ENCODE data around the gene PEX11B.

PEX11B gene

GRCh38 chr1:145918144-145918991 lies at the start of gene PEX11B:
PEX11B (minus strand) TSS chr1:145918717; CDS start chr1:145918688, 29 bp downstream.
- H3K9ac ChIP-seq (ENCODE audit: low read length), result peak within 1 kb of the TSS; percentile 96
- H3K9me3 ChIP-seq (ENCODE audit: control insufficient read depth, low read length), result no peaks in the 10 kb centered on the region
- no peaks in the 10 kb centered on the region for H3K36me3 ChIP-seq (ENCODE audit: control insufficient read depth, insufficient read depth, low read length)
- no peaks in the 10 kb centered on the region for H3K27me3 ChIP-seq (ENCODE audit: control insufficient read depth, insufficient read depth, low read length)
- H3K4me3 ChIP-seq (ENCODE audit: low read length), result peak within 1 kb of the TSS; percentile 99
- peaks cover 12% of the 10 kb centered on the region for H3K4me1 ChIP-seq (ENCODE audit: control insufficient read depth, insufficient read depth, low read length)

GRCh38 chr1:145967288-145967687 lies 48.8 kb upstream of the PEX11B start:
- Histone ChIP-seq H3K27me3 (ENCODE audit: control insufficient read depth, insufficient read depth, low read length) (peaks cover under 1% of the 10 kb centered on the region), H3K36me3 (ENCODE audit: control insufficient read depth, insufficient read depth, low read length) (no peaks in the 10 kb centered on the region), H3K4me1 (ENCODE audit: control insufficient read depth, insufficient read depth, low read length) (peaks cover 23% of the 10 kb centered on the region)

GRCh38 chr1:145965119-145965744 lies 46.7 kb upstream of the PEX11B start:
- Histone ChIP-seq H3K9me3 (ENCODE audit: control insufficient read depth, low read length) (no peaks in the 10 kb centered on the region), H3K4me3 (ENCODE audit: low read length) (peak overlapping the region; percentile 15), H3K9ac (ENCODE audit: low read length) (peak overlapping the region; percentile 76), H3K4me1 (ENCODE audit: control insufficient read depth, insufficient read depth, low read length) (peaks cover 41% of the 10 kb centered on the region), H3K27me3 (ENCODE audit: control insufficient read depth, insufficient read depth, low read length) (peaks cover 21% of the 10 kb centered on the region), H3K36me3 (ENCODE audit: control insufficient read depth, insufficient read depth, low read length) (no peaks in the 10 kb centered on the region)

More at GRCh38 chr1:145967288-145967687, 48.8 kb upstream of the PEX11B start:
- no peak overlapping the region for H3K4me3 ChIP-seq (ENCODE audit: low read length)
- H3K9me3 ChIP-seq (ENCODE audit: control insufficient read depth, low read length), result no peaks in the 10 kb centered on the region
- no peak overlapping the region for H3K9ac ChIP-seq (ENCODE audit: low read length)

- H3K4me1 ChIP-seq (ENCODE audit: control insufficient read depth, insufficient read depth, low read length), result peaks cover 41% of the 10 kb centered on the region
- H3K27me3 ChIP-seq (ENCODE audit: control insufficient read depth, insufficient read depth, low read length), result peaks cover 28% of the 10 kb centered on the region
- H3K9me3 ChIP-seq (ENCODE audit: control insufficient read depth, low read length), result no peaks in the 10 kb centered on the region
- H3K4me3 ChIP-seq (ENCODE audit: low read length), result peak within 1 kb of the TSS; percentile 15
- peak within 1 kb of the TSS; percentile 76 for H3K9ac ChIP-seq (ENCODE audit: low read length)
- H3K36me3 ChIP-seq (ENCODE audit: control insufficient read depth, insufficient read depth, low read length), result no peaks in the 10 kb centered on the region
Observed at GRCh38 chr1:145964328-145965118, 46.0 kb upstream of the PEX11B start, which contains the start of the genes ANKRD34A and POLR3GL. ANKRD34A (minus strand) TSS chr1:145964575; CDS start chr1:145961759, 2,816 bp downstream. POLR3GL (plus strand) TSS chr1:145964690; CDS start chr1:145974866, 10,176 bp downstream.

GRCh38 chr1:145963265-145964019 lies 44.9 kb upstream of the PEX11B start:
- H3K27me3 ChIP-seq (ENCODE audit: control insufficient read depth, insufficient read depth, low read length), result peaks cover 34% of the 10 kb centered on the region
- H3K9ac ChIP-seq (ENCODE audit: low read length), result peak overlapping the region; percentile 76
- peak overlapping the region; percentile 15 for H3K4me3 ChIP-seq (ENCODE audit: low read length)
- H3K9me3 ChIP-seq (ENCODE audit: control insufficient read depth, low read length), result no peaks in the 10 kb centered on the region
- peaks cover 41% of the 10 kb centered on the region for H3K4me1 ChIP-seq (ENCODE audit: control insufficient read depth, insufficient read depth, low read length)
- no peaks in the 10 kb centered on the region for H3K36me3 ChIP-seq (ENCODE audit: control insufficient read depth, insufficient read depth, low read length)

GRCh38 chr1:145962157-145963102 lies 43.9 kb upstream of the PEX11B start:
- Histone ChIP-seq H3K4me1 (ENCODE audit: control insufficient read depth, insufficient read depth, low read length) (peaks cover 41% of the 10 kb centered on the region), H3K36me3 (ENCODE audit: control insufficient read depth, insufficient read depth, low read length) (no peaks in the 10 kb centered on the region), H3K9me3 (ENCODE audit: control insufficient read depth, low read length) (no peaks in the 10 kb centered on the region), H3K9ac (ENCODE audit: low read length) (peak overlapping the region; percentile 51), H3K4me3 (ENCODE audit: low read length) (peak overlapping the region; percentile 11), H3K27me3 (ENCODE audit: control insufficient read depth, insufficient read depth, low read length) (peaks cover 34% of the 10 kb centered on the region)

GRCh38 chr1:145961425-145962156 lies 43.1 kb upstream of the PEX11B start:
- Histone ChIP-seq H3K36me3 (ENCODE audit: control insufficient read depth, insufficient read depth, low read length) (no peaks in the 10 kb centered on the region), H3K4me1 (ENCODE audit: control insufficient read depth, insufficient read depth, low read length) (peaks cover 41% of the 10 kb centered on the region), H3K27me3 (ENCODE audit: control insufficient read depth, insufficient read depth, low read length) (peaks cover 34% of the 10 kb centered on the region), H3K9me3 (ENCODE audit: control insufficient read depth, low read length) (no peaks in the 10 kb centered on the region), H3K4me3 (ENCODE audit: low read length) (peak overlapping the region; percentile 52), H3K9ac (ENCODE audit: low read length) (peak overlapping the region; percentile 51)

GRCh38 chr1:145961109-145961424 lies 42.5 kb upstream of the PEX11B start:
- H3K36me3 ChIP-seq (ENCODE audit: control insufficient read depth, insufficient read depth, low read length), result no peaks in the 10 kb centered on the region
- H3K4me1 ChIP-seq (ENCODE audit: control insufficient read depth, insufficient read depth, low read length), result peaks cover 41% of the 10 kb centered on the region
- H3K4me3 ChIP-seq (ENCODE audit: low read length), result peak overlapping the region; percentile 52
- H3K27me3 ChIP-seq (ENCODE audit: control insufficient read depth, insufficient read depth, low read length), result peaks cover 34% of the 10 kb centered on the region
- H3K9ac ChIP-seq (ENCODE audit: low read length), result peak overlapping the region; percentile 51
- H3K9me3 ChIP-seq (ENCODE audit: control insufficient read depth, low read length), result no peaks in the 10 kb centered on the region

- Histone ChIP-seq H3K9ac (ENCODE audit: low read length) (peak overlapping the region; percentile 51), H3K9me3 (ENCODE audit: control insufficient read depth, low read length) (no peaks in the 10 kb centered on the region), H3K27me3 (ENCODE audit: control insufficient read depth, insufficient read depth, low read length) (peaks cover 34% of the 10 kb centered on the region), H3K4me1 (ENCODE audit: control insufficient read depth, insufficient read depth, low read length) (peaks cover 43% of the 10 kb centered on the region), H3K4me3 (ENCODE audit: low read length) (peak overlapping the region; percentile 52), H3K36me3 (ENCODE audit: control insufficient read depth, insufficient read depth, low read length) (no peaks in the 10 kb centered on the region)
Observed at GRCh38 chr1:145960468-145961108, 42.1 kb upstream of the PEX11B start.

GRCh38 chr1:145959957-145960467 lies 41.5 kb upstream of the PEX11B start:
- Histone ChIP-seq H3K4me1 (ENCODE audit: control insufficient read depth, insufficient read depth, low read length) (peaks cover 40% of the 10 kb centered on the region), H3K9me3 (ENCODE audit: control insufficient read depth, low read length) (no peaks in the 10 kb centered on the region), H3K27me3 (ENCODE audit: control insufficient read depth, insufficient read depth, low read length) (peaks cover 34% of the 10 kb centered on the region), H3K36me3 (ENCODE audit: control insufficient read depth, insufficient read depth, low read length) (no peaks in the 10 kb centered on the region), H3K9ac (ENCODE audit: low read length) (no peak overlapping the region), H3K4me3 (ENCODE audit: low read length) (no peak overlapping the region)
